Spleen (tissue), 7 donors: Measurements from ENCODE around the gene RELA.

ENCODE experiments used
- POLR2A ChIP-seq, 3 donors: fragments of 450-650 bp; IDR thresholded peaks; one replicate each; pipeline ENCODE4 v1.5.1; 2017; ENCODE audit warnings: antibody characterized with exemption in 3 of 3, mild to moderate bottlenecking in 1 of 3
- POLR2AphosphoS5 ChIP-seq, 3 donors: sonication (generic); formaldehyde crosslinking; IDR thresholded peaks; one replicate each; pipeline ENCODE4 v1.5.1; 2017; ENCODE audit warnings: antibody characterized with exemption in 3 of 3
- TF ChIP-seq, protein P1 (sequence below), 11 experiments: fragments of 200-600 bp in 7 of 11; fragments of 450-650 bp in 4 of 11; sonication (generic) in 4 of 11; IDR thresholded peaks in 8 of 11; conservative IDR thresholded peaks in 3 of 11; 1 replicate in 7 of 11; 2 replicates in 4 of 11; pipeline versions ENCODE4 v1.4.0 to v1.8.0; 2016 to 2021; ENCODE audit warnings: antibody characterized with exemption in 11 of 11, inconsistent platforms in 4 of 11, mild to moderate bottlenecking in 1 of 11
- donor health status: DM: no; HTN: no; CAD: no; lungs with moderate emphysema.
- donor health status: DM: no; HTN: no; CAD: no.
- donor health status: DM: no; HTN: no; CAD: no.

GRCh38 chr11:65710421-65710820, 47.7 kb upstream of the RELA start:
- TF ChIP-seq, protein P1, sequence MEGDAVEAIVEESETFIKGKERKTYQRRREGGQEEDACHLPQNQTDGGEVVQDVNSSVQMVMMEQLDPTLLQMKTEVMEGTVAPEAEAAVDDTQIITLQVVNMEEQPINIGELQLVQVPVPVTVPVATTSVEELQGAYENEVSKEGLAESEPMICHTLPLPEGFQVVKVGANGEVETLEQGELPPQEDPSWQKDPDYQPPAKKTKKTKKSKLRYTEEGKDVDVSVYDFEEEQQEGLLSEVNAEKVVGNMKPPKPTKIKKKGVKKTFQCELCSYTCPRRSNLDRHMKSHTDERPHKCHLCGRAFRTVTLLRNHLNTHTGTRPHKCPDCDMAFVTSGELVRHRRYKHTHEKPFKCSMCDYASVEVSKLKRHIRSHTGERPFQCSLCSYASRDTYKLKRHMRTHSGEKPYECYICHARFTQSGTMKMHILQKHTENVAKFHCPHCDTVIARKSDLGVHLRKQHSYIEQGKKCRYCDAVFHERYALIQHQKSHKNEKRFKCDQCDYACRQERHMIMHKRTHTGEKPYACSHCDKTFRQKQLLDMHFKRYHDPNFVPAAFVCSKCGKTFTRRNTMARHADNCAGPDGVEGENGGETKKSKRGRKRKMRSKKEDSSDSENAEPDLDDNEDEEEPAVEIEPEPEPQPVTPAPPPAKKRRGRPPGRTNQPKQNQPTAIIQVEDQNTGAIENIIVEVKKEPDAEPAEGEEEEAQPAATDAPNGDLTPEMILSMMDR (IDR thresholded peaks at IDR 0.05 in 8 of 11, conservative IDR thresholded peaks at IDR 0.05 in 3 of 11), result no peak
- no peak for TF ChIP-seq POLR2AphosphoS5 (IDR thresholded peaks at IDR 0.05)
- TF ChIP-seq POLR2A (IDR thresholded peaks at IDR 0.05), result no peak
